Osteocyte (in vitro differentiated cells): ENCODE measurements around the gene TAF1B. TPM values are rescaled to one million over a fixed set of nuclear protein-coding genes. Genes with fewer than 3 reads are reported as not detected.

ENCODE experiments used
- DNase-seq: peaks from one replicate; pipeline ENCODE4 v3.0.0; 2021; ENCODE audit warnings: mixed read lengths; ENCODE audit not compliant: unreplicated experiment; ENCODE audit errors: extremely low spot score
- H3K27ac Mint-ChIP-seq: one replicate; pipeline ENCODE4 v1.8.0; 2021; ENCODE audit warnings: mild to moderate bottlenecking, mixed read lengths; ENCODE audit not compliant: unreplicated experiment
- H3K27me3 Mint-ChIP-seq: one replicate; pipeline ENCODE4 v1.8.0; 2021; ENCODE audit warnings: mixed read lengths; ENCODE audit not compliant: unreplicated experiment
- H3K36me3 Mint-ChIP-seq: one replicate; pipeline ENCODE4 v1.8.0; 2021; ENCODE audit warnings: mixed read lengths; ENCODE audit not compliant: unreplicated experiment
- H3K4me1 Mint-ChIP-seq: one replicate; pipeline ENCODE4 v1.8.0; 2021; ENCODE audit warnings: mixed read lengths; ENCODE audit not compliant: unreplicated experiment
- H3K4me3 Mint-ChIP-seq: one replicate; pipeline ENCODE4 v1.8.0; 2021; ENCODE audit warnings: mild to moderate bottlenecking, moderate library complexity, mixed read lengths; ENCODE audit not compliant: unreplicated experiment
- H3K9me3 Mint-ChIP-seq: one replicate; pipeline ENCODE4 v1.8.0; 2021; ENCODE audit warnings: mixed read lengths; ENCODE audit not compliant: unreplicated experiment
- total RNA-seq: library from RNA; stranded (reverse); gene quantifications from 2 replicates; pipeline ENCODE4 v1.2.1, GENCODE V29; 2021
- TF ChIP-seq, protein P1 (sequence below): fragments of 200-600 bp; sonication (generic); IDR thresholded peaks from 2 replicates; pipeline ENCODE4 v1.5.0; 2021; ENCODE audit warnings: antibody characterized with exemption, mild to moderate bottlenecking, moderate library complexity

TAF1B gene
- total RNA-seq, 1 donor from 2014 or later, result 23.0 TPM

GRCh38 chr2:9982248-9982647, 139.0 kb downstream of the TAF1B start:
- Mint-ChIP-seq H3K9me3 (no peaks in the 10 kb centered on the region), H3K27ac (no peak overlapping the region), H3K27me3 (no peaks in the 10 kb centered on the region), H3K4me1 (peaks cover 11% of the 10 kb centered on the region), H3K36me3 (no peaks in the 10 kb centered on the region), H3K4me3 (no peak overlapping the region)
- TF ChIP-seq, protein P1, sequence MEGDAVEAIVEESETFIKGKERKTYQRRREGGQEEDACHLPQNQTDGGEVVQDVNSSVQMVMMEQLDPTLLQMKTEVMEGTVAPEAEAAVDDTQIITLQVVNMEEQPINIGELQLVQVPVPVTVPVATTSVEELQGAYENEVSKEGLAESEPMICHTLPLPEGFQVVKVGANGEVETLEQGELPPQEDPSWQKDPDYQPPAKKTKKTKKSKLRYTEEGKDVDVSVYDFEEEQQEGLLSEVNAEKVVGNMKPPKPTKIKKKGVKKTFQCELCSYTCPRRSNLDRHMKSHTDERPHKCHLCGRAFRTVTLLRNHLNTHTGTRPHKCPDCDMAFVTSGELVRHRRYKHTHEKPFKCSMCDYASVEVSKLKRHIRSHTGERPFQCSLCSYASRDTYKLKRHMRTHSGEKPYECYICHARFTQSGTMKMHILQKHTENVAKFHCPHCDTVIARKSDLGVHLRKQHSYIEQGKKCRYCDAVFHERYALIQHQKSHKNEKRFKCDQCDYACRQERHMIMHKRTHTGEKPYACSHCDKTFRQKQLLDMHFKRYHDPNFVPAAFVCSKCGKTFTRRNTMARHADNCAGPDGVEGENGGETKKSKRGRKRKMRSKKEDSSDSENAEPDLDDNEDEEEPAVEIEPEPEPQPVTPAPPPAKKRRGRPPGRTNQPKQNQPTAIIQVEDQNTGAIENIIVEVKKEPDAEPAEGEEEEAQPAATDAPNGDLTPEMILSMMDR, result no peak
- no peak for DNase-seq

DNA sequence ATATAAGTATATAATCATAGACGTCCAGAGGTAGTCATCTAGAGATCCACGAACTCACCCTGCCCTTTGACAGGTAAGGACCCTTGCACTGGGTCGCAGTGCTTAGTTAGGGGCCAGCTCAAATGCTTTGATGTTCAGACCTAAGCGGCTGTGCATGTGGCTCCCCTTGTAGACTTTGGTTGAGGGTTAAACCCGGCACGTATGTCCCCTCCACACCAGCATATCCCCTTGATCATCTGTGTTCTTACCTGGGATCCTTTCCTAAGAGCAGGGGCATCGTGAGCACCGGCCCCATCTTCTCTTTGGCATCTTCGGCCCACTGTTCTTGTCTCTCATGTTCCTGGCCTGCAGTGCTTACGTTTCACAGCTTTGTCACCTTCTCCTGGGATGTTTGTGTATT, 139.6 kb downstream of the TAF1B start:
- no peaks in the 10 kb centered on the region for H3K27me3 Mint-ChIP-seq
- H3K4me3 Mint-ChIP-seq, result no peak overlapping the region
- no peaks in the 10 kb centered on the region for H3K9me3 Mint-ChIP-seq
- TF ChIP-seq, protein P1, result no peak
- H3K4me1 Mint-ChIP-seq, result peaks cover 11% of the 10 kb centered on the region
- no peak for DNase-seq
- H3K36me3 Mint-ChIP-seq, result no peaks in the 10 kb centered on the region
- no peak overlapping the region for H3K27ac Mint-ChIP-seq

DNA sequence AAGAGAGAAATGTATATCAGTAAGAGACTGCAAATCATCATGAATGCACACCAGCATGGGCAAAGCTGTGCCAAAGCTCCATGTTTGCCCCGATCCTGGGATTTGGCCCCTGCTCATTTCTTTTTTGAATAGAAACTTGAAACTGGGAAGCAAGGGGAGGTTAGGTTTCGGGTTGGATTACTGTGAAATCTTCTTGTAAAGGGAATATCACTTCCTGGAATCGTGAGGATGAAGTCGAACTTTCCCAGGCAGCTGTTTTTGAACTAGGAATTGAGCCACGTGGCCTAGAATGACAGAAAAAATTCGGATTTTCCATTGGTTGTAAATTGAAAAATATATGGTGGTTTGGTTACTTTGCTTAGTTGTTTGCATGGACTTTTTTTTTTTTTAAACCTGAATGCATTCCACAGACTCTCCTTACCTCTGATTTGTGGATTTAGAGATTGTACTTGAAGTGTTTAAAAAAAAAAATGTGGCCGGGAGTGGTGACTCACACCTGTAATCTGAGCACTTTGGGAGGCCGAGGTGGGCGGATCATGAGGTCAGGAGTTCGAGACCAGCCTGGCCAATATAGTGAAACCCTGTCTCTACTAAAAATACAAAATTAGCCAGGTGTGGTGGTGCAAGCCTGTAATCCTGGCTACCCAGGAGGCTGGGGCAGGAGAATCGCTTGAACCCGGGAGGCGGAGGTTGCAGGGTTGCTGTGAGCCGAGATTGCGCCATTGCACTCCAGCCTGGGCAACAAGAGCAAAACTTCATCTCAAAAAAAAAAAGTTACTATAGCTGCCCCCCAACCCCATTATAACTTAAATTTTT, 140.3 kb downstream of the TAF1B start:
- no peaks in the 10 kb centered on the region for H3K9me3 Mint-ChIP-seq
- no peaks in the 10 kb centered on the region for H3K36me3 Mint-ChIP-seq
- no peak overlapping the region for H3K27ac Mint-ChIP-seq
- H3K27me3 Mint-ChIP-seq, result no peaks in the 10 kb centered on the region
- DNase-seq, result peak; percentile 8
- peaks cover 11% of the 10 kb centered on the region for H3K4me1 Mint-ChIP-seq
- TF ChIP-seq, protein P1, result no peak
- no peak overlapping the region for H3K4me3 Mint-ChIP-seq

Other genes with a start within 250 kb of the TAF1B start
- gene YWHAQ, start 212.5 kb upstream of the TAF1B start, total RNA-seq, result 296 and 307 TPM in 2 replicates
- 0.32 and 0.81 TPM in 2 replicates for gene GRHL1, start 108.2 kb downstream of the TAF1B start, total RNA-seq
- 15.9 and 17.4 TPM in 2 replicates for gene KLF11, start 200.1 kb downstream of the TAF1B start, total RNA-seq
- gene CYS1, start 236.9 kb downstream of the TAF1B start, total RNA-seq, result 5.1 and 5.5 TPM in 2 replicates